H1 (cell line): ENCODE data around the gene NAA16. TPM values are rescaled to one million over a fixed set of nuclear protein-coding genes. Genes with fewer than 3 reads are reported as not detected.

ENCODE experiments used
- CTCF ChIA-PET: fragments of 300-600 bp; sonication (Branson Sonifier 250); formaldehyde crosslinking; loops from one replicate; lab custom pipeline; 2021; ENCODE audit not compliant: partially characterized antibody; lab: Charles Lee
- POLR2A ChIA-PET: fragments of 300-600 bp; sonication (Branson Sonifier 250); formaldehyde crosslinking; loops from one replicate; lab custom pipeline; 2021; ENCODE audit warnings: inconsistent platforms; ENCODE audit not compliant: partially characterized antibody; lab: Charles Lee
- DNase-seq, 2 experiments: peaks; one replicate each; pipeline versions ENCODE4 v3.0.0 to v3.0.0-alpha.2; 2010 to 2022; ENCODE audit warnings: low spot score in 2 of 2, low read depth in 1 of 2, mixed read lengths in 1 of 2
- FAIRE-seq: peaks from 2 replicates; lab custom pipeline; 2011; peaks lifted over from hg19 to GRCh38; lab: Jason Lieb, UNC
- H2AFZ ChIP-seq: 2 replicates; pipeline ENCODE4 v1.8.1; 2012; ENCODE audit warnings: low read length, inconsistent platforms
- H2AK5ac ChIP-seq: 2 replicates; pipeline ENCODE4 v1.6.1; 2013; ENCODE audit warnings: low read depth, low read length
- H2BK120ac ChIP-seq: replicated peaks from 2 replicates; pipeline ENCODE3; 2013; ENCODE audit warnings: low read depth, low read length, inconsistent platforms
- H2BK12ac ChIP-seq: 2 replicates; pipeline ENCODE4 v1.6.1; 2013; ENCODE audit warnings: low read depth, low read length
- H2BK15ac ChIP-seq: 2 replicates; pipeline ENCODE4 v1.6.1; 2013; ENCODE audit warnings: low read length
- H2BK20ac ChIP-seq: 2 replicates; pipeline ENCODE4 v1.6.1; 2013; ENCODE audit warnings: low read length
- H2BK5ac ChIP-seq: 2 replicates; pipeline ENCODE4 v1.6.1; 2013; ENCODE audit warnings: low read depth, low read length
- H3K14ac ChIP-seq: 2 replicates; pipeline ENCODE4 v1.6.1; 2013; ENCODE audit warnings: inconsistent platforms; ENCODE audit not compliant: insufficient read length
- H3K18ac ChIP-seq: 2 replicates; pipeline ENCODE4 v1.6.1; 2013; ENCODE audit warnings: low read length; ENCODE audit errors: extremely low read depth
- H3K23ac ChIP-seq: 2 replicates; pipeline ENCODE4 v1.6.1; 2013; ENCODE audit warnings: inconsistent platforms; ENCODE audit not compliant: insufficient read length
- H3K23me2 ChIP-seq: 2 replicates; pipeline ENCODE4 v1.6.1; 2013; ENCODE audit warnings: low read depth, low read length
- H3K27ac ChIP-seq: 2 replicates; pipeline ENCODE4 v1.6.1; 2011; ENCODE audit warnings: low read depth, low read length, inconsistent platforms
- H3K27me3 ChIP-seq, 4 experiments: replicated peaks in 1 of 4; 1 replicate in 1 of 4; 2 replicates in 3 of 4; pipeline versions ENCODE4 v1.6.1 to v1.8.1; 2011 to 2013; ENCODE audit warnings: low read length in 3 of 4, mild to moderate bottlenecking in 3 of 4, inconsistent platforms in 2 of 4, mixed read lengths in 2 of 4, moderate library complexity in 1 of 4; ENCODE audit not compliant: control insufficient read depth in 3 of 4, insufficient read depth in 3 of 4; ENCODE audit errors: extremely low read depth in 1 of 4
- H3K36me3 ChIP-seq, 4 experiments: 2 replicates each; pipeline versions ENCODE4 v1.6.1 to v1.8.1; 2011 to 2013; ENCODE audit warnings: mild to moderate bottlenecking in 4 of 4, low read length in 3 of 4, moderate library complexity in 2 of 4, control low read depth in 1 of 4, inconsistent platforms in 1 of 4; ENCODE audit not compliant: insufficient read depth in 4 of 4, control insufficient read depth in 2 of 4
- H3K4ac ChIP-seq: replicated peaks from 2 replicates; pipeline ENCODE3; 2013; ENCODE audit warnings: low read length, low read depth, mixed read lengths, inconsistent platforms; ENCODE audit not compliant: insufficient read length
- H3K4me1 ChIP-seq, 4 experiments: replicated peaks in 1 of 4; 1 replicate in 1 of 4; 2 replicates in 3 of 4; pipeline versions ENCODE4 v1.6.1 to v1.8.1; 2011 to 2013; ENCODE audit warnings: low read length in 3 of 4, inconsistent platforms in 2 of 4, mixed read lengths in 1 of 4; ENCODE audit not compliant: insufficient read depth in 4 of 4, control insufficient read depth in 3 of 4
- H3K4me2 ChIP-seq, 2 experiments: 2 replicates each; pipeline versions ENCODE4 v1.6.1 to v1.8.1; 2011 to 2013; ENCODE audit warnings: low read depth in 2 of 2, low read length in 2 of 2, control low read depth in 1 of 2, inconsistent platforms in 1 of 2, mild to moderate bottlenecking in 1 of 2; ENCODE audit not compliant: insufficient read depth in 1 of 2
- H3K4me3 ChIP-seq, 4 experiments: fragments of 200-600, 300-600 bp in 1 of 4; sonication (generic), shearing (Covaris generic), sonication (Bioruptor Twin) in 1 of 4; 2 replicates each; pipeline versions ENCODE4 v1.5.1 to v1.8.1; 2011 to 2016; ENCODE audit warnings: low read length in 4 of 4, low read depth in 3 of 4, control low read depth in 2 of 4, inconsistent platforms in 2 of 4, mild to moderate bottlenecking in 2 of 4, mixed read lengths in 1 of 4, moderate library complexity in 1 of 4; ENCODE audit not compliant: insufficient read depth in 2 of 4; ENCODE audit errors: extremely low read depth in 1 of 4
- H3K56ac ChIP-seq: replicated peaks from 2 replicates; pipeline ENCODE3; 2013; ENCODE audit warnings: low read depth, mild to moderate bottlenecking, mixed read lengths, low read length, inconsistent platforms; ENCODE audit not compliant: insufficient read length
- H3K79me1 ChIP-seq: 2 replicates; pipeline ENCODE4 v1.6.1; 2013; ENCODE audit warnings: low read depth, low read length, control low read depth
- H3K79me2 ChIP-seq, 2 experiments: 2 replicates each; pipeline versions ENCODE4 v1.6.1 to v1.8.1; 2012 to 2013; ENCODE audit warnings: low read length in 2 of 2, mild to moderate bottlenecking in 2 of 2, inconsistent platforms in 1 of 2; ENCODE audit not compliant: insufficient read depth in 2 of 2, control insufficient read depth in 1 of 2
- H3K9ac ChIP-seq, 4 experiments: replicated peaks in 1 of 4; 1 replicate in 1 of 4; 2 replicates in 3 of 4; pipeline versions ENCODE4 v1.6.1 to v1.8.1; 2011 to 2013; ENCODE audit warnings: low read depth in 3 of 4, low read length in 3 of 4, control low read depth in 2 of 4, mild to moderate bottlenecking in 2 of 4, moderate library complexity in 2 of 4, inconsistent platforms in 1 of 4; ENCODE audit errors: extremely low read depth in 1 of 4
- H3K9me3 ChIP-seq, 2 experiments: 2 replicates each; pipeline versions ENCODE4 v1.6.1 to v1.8.1; 2012 to 2013; ENCODE audit warnings: mild to moderate bottlenecking in 2 of 2, moderate library complexity in 2 of 2, control low read depth in 1 of 2, inconsistent platforms in 1 of 2, low read depth in 1 of 2, low read length in 1 of 2, mixed read lengths in 1 of 2; ENCODE audit not compliant: insufficient read depth in 2 of 2
- H4K20me1 ChIP-seq, 2 experiments: replicated peaks in 1 of 2; 2 replicates each; pipeline versions ENCODE3 to v1.8.1; 2011 to 2013; ENCODE audit warnings: inconsistent platforms in 2 of 2, low read length in 2 of 2, mild to moderate bottlenecking in 1 of 2; ENCODE audit not compliant: insufficient read depth in 2 of 2, control insufficient read depth in 1 of 2
- H4K5ac ChIP-seq: 2 replicates; pipeline ENCODE4 v1.6.1; 2013; ENCODE audit warnings: low read length, low read depth, mixed read lengths, inconsistent platforms; ENCODE audit not compliant: insufficient read length
- H4K8ac ChIP-seq: 2 replicates; pipeline ENCODE4 v1.8.0; 2013; ENCODE audit warnings: mild to moderate bottlenecking, moderate library complexity, low read length, inconsistent platforms; ENCODE audit not compliant: insufficient read depth; ENCODE audit errors: extremely low read depth
- H4K91ac ChIP-seq: replicated peaks from 2 replicates; pipeline ENCODE3; 2013; ENCODE audit warnings: low read length, mixed read lengths, inconsistent platforms; ENCODE audit not compliant: insufficient read length
- CTBP2 ChIP-seq: IDR thresholded peaks from 2 replicates; pipeline ENCODE4 v1.7.0; 2011; ENCODE audit warnings: borderline replicate concordance, mild to moderate bottlenecking, moderate library complexity, mixed read lengths, low read length; ENCODE audit not compliant: insufficient read depth, insufficient read length
- RFX5 ChIP-seq: IDR thresholded peaks from 2 replicates; pipeline ENCODE4 v1.6.1; 2011; ENCODE audit warnings: low read depth, low read length, improper control_type of control experiment, borderline replicate concordance
- WGBS, 2 experiments: shearing (Covaris generic) in 1 of 2; methylation state at CpG; one replicate each; pipeline versions ENCODE4 v1.1.6 to v1.1.7; 2013 to 2015; ENCODE audit warnings: low lambda C conversion rate in 2 of 2, mixed read lengths in 2 of 2, inconsistent platforms in 1 of 2, low coverage in 1 of 2, missing lambda C conversion rate in 1 of 2; ENCODE audit not compliant: insufficient replicate concordance in 2 of 2, insufficient coverage in 1 of 2, insufficient read length in 1 of 2; ENCODE audit errors: extremely low coverage in 1 of 2, missing lambda C conversion rate in 1 of 2; 5-methylcytosine and 5-hydroxymethylcytosine counted together
- polyA plus RNA-seq, 7 experiments: library from polyadenylated mRNA; depleted of rRNA in 3 of 7; stranded (reverse) in 5 of 7; unstranded in 2 of 7; fragments of >200 nt in 5 of 7; fragments of 200-250 nt in 2 of 7; gene quantifications; 1 replicate in 5 of 7; 2 replicates in 1 of 7; 4 replicates in 1 of 7; pipeline versions ENCODE4 v1.2.1 to v1.2.3, GENCODE V29; 2011 to 2013; ENCODE audit warnings: missing spikeins in 2 of 7, mixed read lengths in 2 of 7
- total RNA-seq: library from RNA; stranded (reverse); fragmentation: NEBNext Ultra II Directional; extraction: Animal tissue kit (Norgen Biotek cat#: 25700); gene quantifications from 2 replicates; pipeline ENCODE4 v1.2.1, GENCODE V29; 2021
- TF ChIP-seq, protein P1 (sequence below): IDR thresholded peaks from 2 replicates; pipeline ENCODE4 v1.6.1; 2012; ENCODE audit warnings: inconsistent platforms

Gene NAA16
- total and polyA plus RNA-seq, 2 of the 8 experiments (the other 6 are each of a cell fraction or from before 2014, with no cell fraction given) = 11.4 to 40.0 TPM

- POLR2A ChIA-PET = interaction anchor here (1.6 kb wide), 1 partner anchor 10 kb away, joined by 6 read pairs; no protein-coding TSS in a partner anchor
- no peaks in the 10 kb centered on the region for H3K4me1 ChIP-seq
- no peak overlapping the region for H3K4me3 ChIP-seq
- no peak overlapping the region for H4K5ac ChIP-seq
- no peak overlapping the region for H3K23ac ChIP-seq
- no peak overlapping the region for H3K4me2 ChIP-seq
- no peak overlapping the region for H3K9ac ChIP-seq
- no peak overlapping the region for H3K14ac ChIP-seq
- H3K79me2 ChIP-seq = no peaks in the 10 kb centered on the region
- no peaks in the 10 kb centered on the region for H4K20me1 ChIP-seq
- no peak overlapping the region for H4K8ac ChIP-seq
- TF ChIP-seq CTBP2 (no peak), RFX5 (no peak)
- TF ChIP-seq, protein P1, sequence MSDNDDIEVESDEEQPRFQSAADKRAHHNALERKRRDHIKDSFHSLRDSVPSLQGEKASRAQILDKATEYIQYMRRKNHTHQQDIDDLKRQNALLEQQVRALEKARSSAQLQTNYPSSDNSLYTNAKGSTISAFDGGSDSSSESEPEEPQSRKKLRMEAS = no peak
- TF ChIP-seq, all 59 proteins: peak for 0
- Histone ChIP-seq H3K23me2 (no peaks in the 10 kb centered on the region), H2AFZ (no peak overlapping the region), H3K79me1 (no peaks in the 10 kb centered on the region), H3K4ac (no peak overlapping the region), H2BK12ac (no peak overlapping the region), H3K9me3 (no peaks in the 10 kb centered on the region), H3K27me3 (no peaks in the 10 kb centered on the region), H3K27ac (no peak overlapping the region), H3K18ac (no peak overlapping the region), H2BK15ac (no peak overlapping the region), H2BK20ac (no peak overlapping the region), H2BK120ac (no peak overlapping the region), H3K56ac (no peak overlapping the region), H4K91ac (no peak overlapping the region), H2BK5ac (no peak overlapping the region), H2AK5ac (no peak overlapping the region), H3K36me3 (no peaks in the 10 kb centered on the region)
- 85% methylated on average over 1 of the region's 1 CpG; no CpG with 5 or more reads in 1 of the 2 experiments for WGBS, 2 experiments
- CTCF ChIA-PET = interaction anchor here (0.9 to 1.6 kb wide), 6 partner anchors 22 to 263 kb away, joined by 3 to 6 read pairs (median 4); no protein-coding TSS in a partner anchor
- FAIRE-seq (no peak), DNase-seq (no peak)
These were observed 78.5 kb downstream of the NAA16 start for GRCh38 chr13:41389580-41389979.
